ENCODE data around the gene FES. TPM values are rescaled to one million over a fixed set of nuclear protein-coding genes. Genes with fewer than 3 reads are reported as not detected.

FES gene
- total RNA-seq, 1 experiment from 2014 or later = 6.7 TPM

DNA sequence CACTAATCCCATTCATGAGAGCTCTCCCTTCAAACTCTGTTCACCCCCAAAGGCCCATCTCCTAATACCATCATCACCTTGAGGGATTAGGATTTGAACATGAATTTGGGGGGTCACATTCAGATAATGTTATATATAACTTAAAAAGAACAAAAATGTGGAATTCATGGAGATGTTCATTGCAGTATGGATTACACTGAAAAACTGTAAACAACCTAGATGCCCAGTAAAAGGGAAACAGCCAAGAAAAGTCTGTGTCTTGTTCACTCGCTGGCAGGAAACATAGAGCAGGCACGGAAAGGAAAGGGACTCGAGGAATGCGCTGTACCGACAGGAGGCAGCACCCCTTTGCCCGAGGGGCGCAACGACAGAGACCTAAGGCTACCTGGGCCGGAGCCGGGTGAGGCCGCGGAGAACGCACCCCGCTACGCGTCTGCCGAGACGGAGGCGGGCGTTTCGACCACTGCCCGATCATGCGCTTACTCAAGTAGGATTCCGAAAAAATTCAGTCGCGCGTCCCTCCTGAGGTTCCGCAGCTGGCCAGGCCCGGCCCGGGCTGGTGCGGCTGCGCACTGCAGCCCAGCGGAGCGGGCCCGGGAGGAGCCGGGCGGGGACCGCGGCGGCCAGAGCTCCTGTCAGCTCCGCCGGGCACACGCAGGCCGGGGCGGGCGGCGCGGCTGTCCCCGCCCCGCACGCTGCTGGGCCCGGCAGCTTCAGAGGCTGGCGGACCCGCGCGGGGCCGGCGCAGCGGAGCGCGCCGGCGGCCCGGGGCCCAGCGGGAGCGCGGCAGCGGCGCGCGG is 17.9 kb downstream of the FES start:
- WGBS (ENCODE audit: extremely low coverage, insufficient read length, low lambda C conversion rate) = no CpG with 5 or more reads among the region's 71 CpGs
- no peaks in the 10 kb centered on the region; the same call in 1 of the 2 replicates for H3K27me3 ChIP-seq (ENCODE audit: insufficient read depth, low read length)

More for the DNA sequence above, 17.9 kb downstream of the FES start:
- Histone ChIP-seq H4K5ac (ENCODE audit: insufficient read length, low read depth, low read length) (no peak overlapping the region), H3K23ac (ENCODE audit: insufficient read length, low read depth, low read length) (no peak overlapping the region), H3K79me2 (ENCODE audit: insufficient read depth, low read length) (no peaks in the 10 kb centered on the region), H2AK5ac (ENCODE audit: insufficient read length, low read length) (no peak overlapping the region), H2BK5ac (ENCODE audit: insufficient read length, low read length) (no peak overlapping the region), H3K4ac (ENCODE audit: low read depth, low read length) (no peak overlapping the region), H3K4me1 (ENCODE audit: insufficient read depth, low read length) (peaks cover 3% of the 10 kb centered on the region; the same call in 1 of the 2 replicates), H4K20me1 (ENCODE audit: control insufficient read depth, insufficient read depth, insufficient read length) (no peaks in the 10 kb centered on the region), H3K79me1 (ENCODE audit: insufficient read depth, low read depth, low read length, poor library complexity, severe bottlenecking) (no peaks in the 10 kb centered on the region), H3K27ac (ENCODE audit: insufficient read length, low read depth, low read length) (no peak overlapping the region), H2BK15ac (ENCODE audit: low read depth, low read length) (no peak overlapping the region), H3K14ac (ENCODE audit: insufficient read depth, low read length) (no peak overlapping the region), H3K4me2 (ENCODE audit: insufficient read depth, insufficient read length, low read length) (peak overlapping the region; percentile 56), H2BK20ac (ENCODE audit: low read depth, low read length, poor library complexity, severe bottlenecking) (no peak overlapping the region), H3T11ph (ENCODE audit: low read length) (no peak overlapping the region), H2BK12ac (ENCODE audit: insufficient read length, low read depth, low read length) (no peak overlapping the region), H2BK120ac (ENCODE audit: low read depth, low read length, poor library complexity, severe bottlenecking) (no peak overlapping the region), H3K18ac (ENCODE audit: insufficient read length, low read depth, low read length) (no peak overlapping the region), H3K9ac (ENCODE audit: extremely low read depth, insufficient read length, low read length) (peak overlapping the region; percentile 46), H4K8ac (replicated peaks; ENCODE audit: insufficient read length, low read depth, low read length) (no peak overlapping the region), H3K9me3 (ENCODE audit: control insufficient read depth, low read depth, low read length) (no peaks in the 10 kb centered on the region), H4K91ac (ENCODE audit: insufficient read length, low read depth, low read length) (no peak overlapping the region), H3K56ac (ENCODE audit: insufficient read length, low read depth, low read length) (no peak overlapping the region), H2AFZ (ENCODE audit: low read length) (no peak overlapping the region), H3K23me2 (ENCODE audit: insufficient read length, low read depth, low read length, poor library complexity, severe bottlenecking) (peaks cover 8% of the 10 kb centered on the region)
- H3K4me1 Mint-ChIP-seq = peaks cover 19% of the 10 kb centered on the region in 2 experiments
- H3K36me3 Mint-ChIP-seq (ENCODE audit: insufficient read depth in 1 of 3, low read depth in 3 of 3) = peaks cover 9 to 22% (median 12%) of the 10 kb centered on the region in 3 experiments
- H3K27ac Mint-ChIP-seq = no peak overlapping the region
- peak overlapping the region; percentile 70 to 87 for H3K4me3 Mint-ChIP-seq
- peak; percentile 77 for DNase-seq
- no peaks in the 10 kb centered on the region for H3K9me3 Mint-ChIP-seq
- peaks cover 29% of the 10 kb centered on the region for H3K27me3 Mint-ChIP-seq (ENCODE audit: low read depth)
- TF ChIP-seq, protein P1, sequence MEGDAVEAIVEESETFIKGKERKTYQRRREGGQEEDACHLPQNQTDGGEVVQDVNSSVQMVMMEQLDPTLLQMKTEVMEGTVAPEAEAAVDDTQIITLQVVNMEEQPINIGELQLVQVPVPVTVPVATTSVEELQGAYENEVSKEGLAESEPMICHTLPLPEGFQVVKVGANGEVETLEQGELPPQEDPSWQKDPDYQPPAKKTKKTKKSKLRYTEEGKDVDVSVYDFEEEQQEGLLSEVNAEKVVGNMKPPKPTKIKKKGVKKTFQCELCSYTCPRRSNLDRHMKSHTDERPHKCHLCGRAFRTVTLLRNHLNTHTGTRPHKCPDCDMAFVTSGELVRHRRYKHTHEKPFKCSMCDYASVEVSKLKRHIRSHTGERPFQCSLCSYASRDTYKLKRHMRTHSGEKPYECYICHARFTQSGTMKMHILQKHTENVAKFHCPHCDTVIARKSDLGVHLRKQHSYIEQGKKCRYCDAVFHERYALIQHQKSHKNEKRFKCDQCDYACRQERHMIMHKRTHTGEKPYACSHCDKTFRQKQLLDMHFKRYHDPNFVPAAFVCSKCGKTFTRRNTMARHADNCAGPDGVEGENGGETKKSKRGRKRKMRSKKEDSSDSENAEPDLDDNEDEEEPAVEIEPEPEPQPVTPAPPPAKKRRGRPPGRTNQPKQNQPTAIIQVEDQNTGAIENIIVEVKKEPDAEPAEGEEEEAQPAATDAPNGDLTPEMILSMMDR (conservative IDR thresholded peaks at IDR 0.05) = peak; percentile 74

All from H9 (cell line).